HL-60 (cell line): Measurements from ENCODE around the gene MAGED1.

Experiments used
- DNase-seq, 2 experiments: peaks; one replicate each; pipeline ENCODE4 v3.0.0-alpha.2; 2010 to 2020; ENCODE audit warnings: low read depth in 1 of 2, low spot score in 1 of 2
- H3K27ac ChIP-seq: fragments of 250-450 bp; sonication (Bioruptor Pico); replicated peaks from 2 replicates; pipeline ENCODE4 v1.5.1; 2020; ENCODE audit warnings: mild to moderate bottlenecking, moderate library complexity
- H3K27me3 ChIP-seq: fragments of 250-450 bp; sonication (Bioruptor Pico); 2 replicates; pipeline ENCODE4 v1.5.1; 2021; ENCODE audit warnings: mild to moderate bottlenecking, moderate library complexity; ENCODE audit not compliant: insufficient read depth, poor library complexity, severe bottlenecking
- H3K4me3 ChIP-seq: replicated peaks from 2 replicates; pipeline ENCODE4 v1.5.1; 2011; ENCODE audit warnings: mild to moderate bottlenecking, control low read depth, low read length; ENCODE audit not compliant: insufficient read depth
- GABPA ChIP-seq: IDR thresholded peaks from 2 replicates; pipeline ENCODE4 v1.6.1; 2012; ENCODE audit warnings: low read depth
- POLR2AphosphoS5 ChIP-seq: IDR thresholded peaks from 2 replicates; pipeline ENCODE4 v1.6.1; 2012; ENCODE audit warnings: low read depth
- SPI1 ChIP-seq: IDR thresholded peaks from 2 replicates; pipeline ENCODE4 v1.6.1; 2012; ENCODE audit warnings: low read depth, mild to moderate bottlenecking, borderline replicate concordance
- TF ChIP-seq, protein P1 (sequence below): IDR thresholded peaks from one replicate; pipeline ENCODE4 v1.5.1; 2011; ENCODE audit warnings: low read length, control low read depth, inconsistent platforms; ENCODE audit not compliant: insufficient read depth
- TF ChIP-seq, protein P2 (sequence below): IDR thresholded peaks from 2 replicates; pipeline ENCODE4 v1.6.1; 2012; ENCODE audit warnings: low read depth; ENCODE audit not compliant: insufficient replicate concordance

MAGED1 gene

DNA sequence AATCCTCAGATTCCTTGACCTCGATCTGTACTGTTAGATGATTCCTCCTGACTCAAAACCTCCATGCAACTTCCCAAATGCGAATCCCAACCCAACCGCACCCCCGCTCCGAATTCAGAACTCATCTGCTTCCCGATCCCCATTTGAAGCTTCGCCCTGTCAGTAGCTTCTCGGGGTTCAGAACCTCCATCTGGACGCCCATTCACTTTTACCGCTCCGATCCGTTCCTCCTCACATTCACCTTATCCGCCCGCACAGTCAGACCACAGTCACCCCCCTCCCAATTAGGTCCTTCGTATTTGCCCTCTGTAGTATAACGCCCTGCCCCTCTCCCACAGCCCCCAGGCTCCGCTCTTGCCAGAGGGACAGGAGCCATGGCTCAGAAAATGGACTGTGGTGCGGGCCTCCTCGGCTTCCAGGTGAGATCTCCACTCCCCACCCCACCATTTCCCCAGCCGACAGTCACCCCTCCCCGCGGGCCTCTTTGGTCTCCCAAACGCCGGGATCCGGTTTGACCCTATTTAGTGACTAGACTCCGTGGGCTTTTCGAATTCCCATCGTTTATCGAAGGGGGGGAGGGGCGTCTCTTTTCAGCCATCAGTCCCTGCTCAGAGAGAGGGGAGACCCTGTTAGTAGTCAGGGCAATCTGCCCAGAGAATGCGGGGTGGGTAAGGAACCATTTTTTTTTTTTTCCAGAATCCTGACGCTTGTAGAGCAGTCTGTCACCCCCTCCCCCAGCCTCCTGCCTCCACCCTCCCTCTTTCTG lies 691 bp downstream of the MAGED1 start:
- DNase-seq: no peak
- Histone ChIP-seq H3K27me3 (no peaks in the 10 kb centered on the region), H3K4me3 (no peak overlapping the region), H3K27ac (no peak overlapping the region)
- TF ChIP-seq, protein P1, sequence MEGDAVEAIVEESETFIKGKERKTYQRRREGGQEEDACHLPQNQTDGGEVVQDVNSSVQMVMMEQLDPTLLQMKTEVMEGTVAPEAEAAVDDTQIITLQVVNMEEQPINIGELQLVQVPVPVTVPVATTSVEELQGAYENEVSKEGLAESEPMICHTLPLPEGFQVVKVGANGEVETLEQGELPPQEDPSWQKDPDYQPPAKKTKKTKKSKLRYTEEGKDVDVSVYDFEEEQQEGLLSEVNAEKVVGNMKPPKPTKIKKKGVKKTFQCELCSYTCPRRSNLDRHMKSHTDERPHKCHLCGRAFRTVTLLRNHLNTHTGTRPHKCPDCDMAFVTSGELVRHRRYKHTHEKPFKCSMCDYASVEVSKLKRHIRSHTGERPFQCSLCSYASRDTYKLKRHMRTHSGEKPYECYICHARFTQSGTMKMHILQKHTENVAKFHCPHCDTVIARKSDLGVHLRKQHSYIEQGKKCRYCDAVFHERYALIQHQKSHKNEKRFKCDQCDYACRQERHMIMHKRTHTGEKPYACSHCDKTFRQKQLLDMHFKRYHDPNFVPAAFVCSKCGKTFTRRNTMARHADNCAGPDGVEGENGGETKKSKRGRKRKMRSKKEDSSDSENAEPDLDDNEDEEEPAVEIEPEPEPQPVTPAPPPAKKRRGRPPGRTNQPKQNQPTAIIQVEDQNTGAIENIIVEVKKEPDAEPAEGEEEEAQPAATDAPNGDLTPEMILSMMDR: no peak
- TF ChIP-seq SPI1 (no peak), POLR2AphosphoS5 (no peak), GABPA (no peak)
- TF ChIP-seq, protein P2, sequence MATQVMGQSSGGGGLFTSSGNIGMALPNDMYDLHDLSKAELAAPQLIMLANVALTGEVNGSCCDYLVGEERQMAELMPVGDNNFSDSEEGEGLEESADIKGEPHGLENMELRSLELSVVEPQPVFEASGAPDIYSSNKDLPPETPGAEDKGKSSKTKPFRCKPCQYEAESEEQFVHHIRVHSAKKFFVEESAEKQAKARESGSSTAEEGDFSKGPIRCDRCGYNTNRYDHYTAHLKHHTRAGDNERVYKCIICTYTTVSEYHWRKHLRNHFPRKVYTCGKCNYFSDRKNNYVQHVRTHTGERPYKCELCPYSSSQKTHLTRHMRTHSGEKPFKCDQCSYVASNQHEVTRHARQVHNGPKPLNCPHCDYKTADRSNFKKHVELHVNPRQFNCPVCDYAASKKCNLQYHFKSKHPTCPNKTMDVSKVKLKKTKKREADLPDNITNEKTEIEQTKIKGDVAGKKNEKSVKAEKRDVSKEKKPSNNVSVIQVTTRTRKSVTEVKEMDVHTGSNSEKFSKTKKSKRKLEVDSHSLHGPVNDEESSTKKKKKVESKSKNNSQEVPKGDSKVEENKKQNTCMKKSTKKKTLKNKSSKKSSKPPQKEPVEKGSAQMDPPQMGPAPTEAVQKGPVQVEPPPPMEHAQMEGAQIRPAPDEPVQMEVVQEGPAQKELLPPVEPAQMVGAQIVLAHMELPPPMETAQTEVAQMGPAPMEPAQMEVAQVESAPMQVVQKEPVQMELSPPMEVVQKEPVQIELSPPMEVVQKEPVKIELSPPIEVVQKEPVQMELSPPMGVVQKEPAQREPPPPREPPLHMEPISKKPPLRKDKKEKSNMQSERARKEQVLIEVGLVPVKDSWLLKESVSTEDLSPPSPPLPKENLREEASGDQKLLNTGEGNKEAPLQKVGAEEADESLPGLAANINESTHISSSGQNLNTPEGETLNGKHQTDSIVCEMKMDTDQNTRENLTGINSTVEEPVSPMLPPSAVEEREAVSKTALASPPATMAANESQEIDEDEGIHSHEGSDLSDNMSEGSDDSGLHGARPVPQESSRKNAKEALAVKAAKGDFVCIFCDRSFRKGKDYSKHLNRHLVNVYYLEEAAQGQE: no peak

DNA sequence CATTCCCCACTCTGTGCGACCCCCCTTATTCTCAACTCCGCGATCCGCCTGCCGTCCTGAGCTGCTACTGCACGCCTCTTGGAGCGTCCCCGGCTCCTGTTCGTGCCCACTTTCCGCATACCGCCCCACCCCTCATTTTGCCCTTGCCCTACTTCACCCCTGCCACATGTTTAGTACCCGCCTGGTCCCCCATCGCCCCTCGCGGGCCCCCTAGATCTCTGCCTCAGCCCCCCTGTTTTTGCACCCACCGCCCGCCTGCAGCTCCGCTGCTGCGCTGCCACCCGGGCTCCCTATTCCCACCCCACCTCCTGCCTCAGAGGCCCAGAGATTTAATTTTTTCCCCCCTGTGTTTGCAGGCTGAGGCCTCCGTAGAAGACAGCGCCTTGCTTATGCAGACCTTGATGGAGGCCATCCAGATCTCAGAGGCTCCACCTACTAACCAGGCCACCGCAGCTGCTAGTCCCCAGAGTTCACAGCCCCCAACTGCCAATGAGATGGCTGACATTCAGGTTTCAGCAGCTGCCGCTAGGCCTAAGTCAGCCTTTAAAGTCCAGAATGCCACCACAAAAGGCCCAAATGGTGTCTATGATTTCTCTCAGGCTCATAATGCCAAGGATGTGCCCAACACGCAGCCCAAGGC lies 1.4 kb downstream of the MAGED1 start:
- no peak for DNase-seq
- no peaks in the 10 kb centered on the region for H3K27me3 ChIP-seq
- TF ChIP-seq, protein P1: no peak
- TF ChIP-seq, protein P2: no peak
- TF ChIP-seq POLR2AphosphoS5: no peak
- no peak for TF ChIP-seq GABPA
- no peak for TF ChIP-seq SPI1
- H3K4me3 ChIP-seq: no peak overlapping the region
- H3K27ac ChIP-seq: no peak overlapping the region

DNA sequence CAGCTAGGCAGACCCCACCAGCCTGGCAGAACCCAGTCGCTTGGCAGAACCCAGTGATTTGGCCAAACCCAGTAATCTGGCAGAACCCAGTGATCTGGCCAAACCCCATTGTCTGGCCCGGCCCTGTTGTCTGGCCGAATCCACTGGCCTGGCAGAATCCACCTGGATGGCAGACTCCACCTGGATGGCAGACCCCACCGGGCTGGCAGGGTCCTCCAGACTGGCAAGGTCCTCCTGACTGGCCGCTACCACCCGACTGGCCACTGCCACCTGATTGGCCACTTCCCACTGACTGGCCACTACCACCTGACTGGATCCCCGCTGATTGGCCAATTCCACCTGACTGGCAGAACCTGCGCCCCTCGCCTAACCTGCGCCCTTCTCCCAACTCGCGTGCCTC lies 3.2 kb downstream of the MAGED1 start:
- no peak for TF ChIP-seq GABPA
- TF ChIP-seq POLR2AphosphoS5: no peak
- TF ChIP-seq, protein P1: no peak
- no peak for TF ChIP-seq SPI1
- TF ChIP-seq, protein P2: no peak
- no peak for DNase-seq
- Histone ChIP-seq H3K27me3 (no peaks in the 10 kb centered on the region), H3K4me3 (no peak overlapping the region), H3K27ac (no peak overlapping the region)
